ENCODE results near the gene DRD2.

The DRD2 gene

DNA sequence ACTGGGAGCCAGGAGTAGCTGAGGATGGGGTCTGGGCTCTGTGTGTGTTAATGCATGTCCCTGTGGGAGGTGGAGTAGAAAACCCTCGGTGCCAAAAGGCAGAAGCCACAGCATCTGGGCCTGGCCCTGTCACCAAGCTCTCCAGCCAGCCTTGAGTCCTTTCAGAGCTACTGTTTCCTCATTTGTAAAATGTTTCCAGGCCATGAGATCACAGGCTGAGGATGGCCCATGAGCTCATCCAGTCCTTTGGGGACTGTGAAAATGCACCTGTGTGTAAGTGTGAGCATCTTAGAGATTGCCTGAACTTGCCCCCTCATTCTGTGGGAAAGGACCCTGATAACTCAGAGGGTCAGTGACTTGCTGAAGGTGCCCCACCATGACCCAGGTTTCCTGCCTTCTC, 78.5 kb downstream of the DRD2 start:
- TF ChIP-seq, protein P1, sequence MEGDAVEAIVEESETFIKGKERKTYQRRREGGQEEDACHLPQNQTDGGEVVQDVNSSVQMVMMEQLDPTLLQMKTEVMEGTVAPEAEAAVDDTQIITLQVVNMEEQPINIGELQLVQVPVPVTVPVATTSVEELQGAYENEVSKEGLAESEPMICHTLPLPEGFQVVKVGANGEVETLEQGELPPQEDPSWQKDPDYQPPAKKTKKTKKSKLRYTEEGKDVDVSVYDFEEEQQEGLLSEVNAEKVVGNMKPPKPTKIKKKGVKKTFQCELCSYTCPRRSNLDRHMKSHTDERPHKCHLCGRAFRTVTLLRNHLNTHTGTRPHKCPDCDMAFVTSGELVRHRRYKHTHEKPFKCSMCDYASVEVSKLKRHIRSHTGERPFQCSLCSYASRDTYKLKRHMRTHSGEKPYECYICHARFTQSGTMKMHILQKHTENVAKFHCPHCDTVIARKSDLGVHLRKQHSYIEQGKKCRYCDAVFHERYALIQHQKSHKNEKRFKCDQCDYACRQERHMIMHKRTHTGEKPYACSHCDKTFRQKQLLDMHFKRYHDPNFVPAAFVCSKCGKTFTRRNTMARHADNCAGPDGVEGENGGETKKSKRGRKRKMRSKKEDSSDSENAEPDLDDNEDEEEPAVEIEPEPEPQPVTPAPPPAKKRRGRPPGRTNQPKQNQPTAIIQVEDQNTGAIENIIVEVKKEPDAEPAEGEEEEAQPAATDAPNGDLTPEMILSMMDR (IDR thresholded peaks at IDR 0.05; ENCODE audit: low read depth, low read length, missing control alignments), result no peak
- H3K4me3 ChIP-seq (replicated peaks; ENCODE audit: low read depth, low read length), result no peak overlapping the region
- no peak for DNase-seq (ENCODE audit: extremely low read depth, low read depth)

DNA sequence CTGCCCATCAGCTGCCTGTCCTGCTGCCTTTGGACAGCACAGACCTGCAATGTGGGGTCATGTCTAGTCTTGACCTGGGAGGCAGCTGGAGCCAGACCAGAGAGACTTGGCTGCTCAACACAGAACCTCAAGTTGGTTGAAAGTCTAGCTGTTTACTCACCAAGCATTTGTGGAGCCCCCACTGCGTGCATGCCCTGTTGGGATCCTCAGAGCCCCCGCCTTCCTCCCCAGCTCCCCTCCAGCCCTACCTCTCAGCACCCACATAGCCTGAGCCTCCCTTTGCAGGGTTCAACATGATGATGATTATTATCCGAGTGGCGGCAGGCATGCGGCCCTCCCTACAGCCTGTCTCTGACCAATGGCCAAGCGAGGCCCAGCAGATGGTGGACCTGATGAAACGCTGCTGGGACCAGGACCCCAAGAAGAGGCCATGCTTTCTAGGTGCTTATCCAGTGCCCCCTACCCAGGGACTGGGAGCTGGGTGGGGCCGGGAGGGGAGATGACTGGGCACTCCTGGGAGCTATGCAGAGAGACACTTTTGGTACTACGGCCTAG, 79.3 kb downstream of the DRD2 start:
- H3K4me3 ChIP-seq (replicated peaks; ENCODE audit: low read depth, low read length), result no peak overlapping the region
- TF ChIP-seq, protein P1 (IDR thresholded peaks at IDR 0.05; ENCODE audit: low read depth, low read length, missing control alignments), result no peak
- DNase-seq (ENCODE audit: extremely low read depth, low read depth), result no peak

DNA sequence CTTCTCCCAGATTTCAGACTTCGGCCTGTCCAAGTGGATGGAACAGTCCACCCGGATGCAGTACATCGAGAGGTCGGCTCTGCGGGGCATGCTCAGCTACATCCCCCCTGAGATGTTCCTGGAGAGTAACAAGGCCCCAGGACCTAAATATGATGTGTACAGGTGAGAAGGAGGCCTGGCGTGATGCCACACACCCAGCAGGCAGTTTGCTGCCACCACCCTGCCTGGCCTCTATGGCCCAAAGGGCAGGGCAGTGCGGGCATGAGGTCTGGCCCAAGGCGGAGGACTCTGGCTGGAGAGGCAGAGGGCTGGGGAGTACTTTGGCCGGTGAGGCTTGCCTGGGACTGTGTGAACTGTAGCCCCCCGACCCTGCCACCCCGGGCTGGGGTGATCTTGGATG, 80.3 kb downstream of the DRD2 start:
- no peak overlapping the region for H3K4me3 ChIP-seq (replicated peaks; ENCODE audit: low read depth, low read length)
- TF ChIP-seq, protein P1 (IDR thresholded peaks at IDR 0.05; ENCODE audit: low read depth, low read length, missing control alignments), result no peak
- DNase-seq (ENCODE audit: extremely low read depth, low read depth), result no peak

DNA sequence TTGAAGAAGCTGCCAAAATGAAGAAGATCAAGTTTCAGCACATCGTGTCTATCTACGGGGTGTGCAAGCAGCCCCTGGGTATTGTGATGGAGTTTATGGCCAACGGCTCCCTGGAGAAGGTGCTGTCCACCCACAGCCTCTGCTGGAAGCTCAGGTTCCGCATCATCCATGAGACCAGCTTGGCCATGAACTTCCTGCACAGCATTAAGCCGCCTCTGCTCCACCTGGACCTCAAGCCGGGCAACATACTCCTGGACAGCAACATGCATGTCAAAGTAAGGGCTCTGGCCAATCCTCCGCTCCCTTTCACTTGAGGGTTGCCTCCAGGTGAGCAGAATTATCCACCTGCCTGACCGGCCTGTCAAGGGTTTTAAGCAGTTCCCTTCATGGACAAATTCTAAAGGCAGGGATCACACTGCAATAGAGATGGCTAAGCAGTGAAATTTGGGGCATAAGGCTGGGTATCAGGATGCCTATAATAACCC, 81.7 kb downstream of the DRD2 start:
- H3K4me3 ChIP-seq (replicated peaks; ENCODE audit: low read depth, low read length), result no peak overlapping the region
- no peak for DNase-seq (ENCODE audit: extremely low read depth, low read depth)
- TF ChIP-seq, protein P1 (IDR thresholded peaks at IDR 0.05; ENCODE audit: low read depth, low read length, missing control alignments), result no peak

DNA sequence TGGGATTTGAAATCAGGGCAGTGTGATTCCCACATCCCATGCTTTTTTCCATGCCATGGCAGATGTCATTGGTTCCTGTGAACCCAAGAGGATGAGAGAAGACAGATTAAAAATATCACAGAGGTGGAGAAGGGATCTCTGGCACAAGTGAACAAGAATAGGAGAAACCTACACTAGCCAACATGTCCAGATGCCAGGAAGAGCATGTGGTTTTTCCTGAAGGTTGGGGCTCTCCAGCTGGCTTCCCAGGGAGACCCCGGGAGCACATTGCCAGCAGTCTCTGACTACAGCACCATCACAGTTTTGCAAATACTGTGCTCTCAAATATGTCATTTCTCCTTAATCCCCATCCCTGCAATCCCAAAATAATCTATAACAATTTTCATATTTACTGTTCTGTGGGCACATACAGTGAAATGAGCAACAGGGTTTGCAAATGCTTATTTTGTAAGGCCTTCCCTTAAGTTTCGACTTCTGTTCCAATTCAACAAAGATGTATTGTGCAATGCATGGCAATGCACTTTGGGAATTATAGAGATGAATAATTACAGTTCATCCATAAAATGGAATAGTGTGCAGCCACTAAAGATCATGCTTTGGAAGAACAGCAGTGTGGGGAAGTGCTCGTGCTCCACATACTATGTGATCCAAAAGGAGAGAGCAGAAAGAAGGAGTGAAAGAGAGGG, 82.8 kb downstream of the DRD2 start:
- H3K4me3 ChIP-seq (replicated peaks; ENCODE audit: low read depth, low read length), result no peak overlapping the region
- DNase-seq (ENCODE audit: extremely low read depth, low read depth), result no peak
- TF ChIP-seq, protein P1 (IDR thresholded peaks at IDR 0.05; ENCODE audit: low read depth, low read length, missing control alignments), result no peak

DNA sequence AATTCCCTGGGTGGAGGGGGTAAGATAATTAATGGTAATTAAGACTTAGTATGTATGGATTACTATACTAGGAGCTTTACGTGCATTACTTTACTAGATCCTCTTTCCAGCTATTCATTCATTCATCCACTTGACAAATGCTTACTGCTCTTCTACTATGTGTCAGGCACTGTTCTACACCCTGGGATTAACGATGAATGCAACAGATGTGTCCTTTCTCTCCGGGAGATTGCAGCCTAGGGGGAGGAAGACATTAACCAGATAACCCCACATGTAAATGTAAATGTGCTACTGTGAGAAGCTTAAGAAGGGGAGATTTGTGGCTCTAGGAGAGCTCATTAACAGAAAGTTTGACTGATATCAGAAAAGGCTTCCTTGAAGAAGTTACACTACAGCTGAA, 85.9 kb downstream of the DRD2 start:
- no peak overlapping the region for H3K4me3 ChIP-seq (replicated peaks; ENCODE audit: low read depth, low read length)
- no peak for DNase-seq (ENCODE audit: extremely low read depth, low read depth)
- TF ChIP-seq, protein P1 (IDR thresholded peaks at IDR 0.05; ENCODE audit: low read depth, low read length, missing control alignments), result no peak

Data from HFF-Myc (cell line).